GM13977 (cell line): ENCODE measurements around the gene CA9.

Source experiments
- DNase-seq: peaks from one replicate; pipeline ENCODE4 v3.0.0; 2012; ENCODE audit warnings: low spot score
- CTCF ChIP-seq: IDR thresholded peaks from 2 replicates; pipeline ENCODE4 v1.5.1; 2012; ENCODE audit warnings: mild to moderate bottlenecking, control low read depth; ENCODE audit not compliant: insufficient read depth; ENCODE audit errors: extremely low read depth, missing control alignments
- in situ Hi-C: fragments of 300-500 bp; cut with MboI; formaldehyde crosslinking; loops from one replicate; pipeline ENCODE4 v1.12.0; 2022; ENCODE audit warnings: low sequenced_read_pairs, low pct_unique_long_range_greater_than_20kb, mixed read lengths, inconsistent platforms; ENCODE audit not compliant: unreplicated experiment

CA9 gene

GRCh38 chr9:35703906-35704672 is 30.4 kb downstream of the CA9 start:
- DNase-seq: no peak
- in situ Hi-C loops: no loop called here

DNA sequence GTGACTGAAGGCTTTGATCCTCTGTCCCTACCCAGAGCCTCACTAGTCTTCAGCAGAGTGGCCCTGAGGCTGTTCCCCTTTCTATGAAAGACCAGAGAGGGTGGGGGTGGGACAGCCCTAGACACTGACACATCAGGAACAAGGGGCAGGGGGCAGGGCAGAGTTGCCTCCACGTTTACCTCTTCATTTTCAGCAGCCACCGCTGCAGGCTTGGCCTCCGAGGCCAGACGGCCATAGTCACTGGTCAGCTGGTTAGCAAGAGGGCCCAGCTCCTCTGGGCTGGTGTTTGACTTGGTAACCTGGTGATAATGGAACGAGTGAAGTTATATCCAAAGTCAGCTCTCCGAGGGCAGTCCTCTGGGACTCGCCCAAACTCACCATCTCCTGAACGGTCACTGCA is 31.6 kb downstream of the CA9 start:
- DNase-seq: no peak
- in situ Hi-C loops: no loop called here

More at GRCh38 chr9:35703906-35704672, 30.4 kb downstream of the CA9 start:
- no peak for TF ChIP-seq CTCF

GRCh38 chr9:35705836-35706430 is 32.2 kb downstream of the CA9 start:
- in situ Hi-C loops: no loop called here
- no peak for TF ChIP-seq CTCF
- DNase-seq: no peak

More for the DNA sequence above, 31.6 kb downstream of the CA9 start:
- no peak for TF ChIP-seq CTCF

DNA sequence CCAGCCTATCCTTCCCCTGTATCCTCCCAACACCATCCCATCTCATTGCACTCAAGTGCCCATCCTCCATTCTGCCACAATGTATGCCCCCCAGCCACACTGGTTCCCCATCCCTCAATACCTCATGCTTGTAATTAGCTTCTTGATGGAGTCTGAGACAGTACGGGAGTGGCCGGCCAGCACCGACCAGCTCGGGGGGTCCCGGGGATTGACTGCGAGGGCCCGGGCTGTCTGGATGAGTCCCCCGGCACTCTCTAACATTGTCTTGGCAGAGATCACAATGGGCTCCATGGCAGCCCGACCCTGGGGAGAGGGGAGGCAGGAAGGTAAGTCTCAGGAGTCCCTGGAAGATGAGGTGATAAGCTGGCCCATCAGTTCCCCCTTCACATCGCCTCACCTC is 33.2 kb downstream of the CA9 start:
- no peak for DNase-seq
- TF ChIP-seq CTCF: no peak
- in situ Hi-C loops: no loop called here

DNA sequence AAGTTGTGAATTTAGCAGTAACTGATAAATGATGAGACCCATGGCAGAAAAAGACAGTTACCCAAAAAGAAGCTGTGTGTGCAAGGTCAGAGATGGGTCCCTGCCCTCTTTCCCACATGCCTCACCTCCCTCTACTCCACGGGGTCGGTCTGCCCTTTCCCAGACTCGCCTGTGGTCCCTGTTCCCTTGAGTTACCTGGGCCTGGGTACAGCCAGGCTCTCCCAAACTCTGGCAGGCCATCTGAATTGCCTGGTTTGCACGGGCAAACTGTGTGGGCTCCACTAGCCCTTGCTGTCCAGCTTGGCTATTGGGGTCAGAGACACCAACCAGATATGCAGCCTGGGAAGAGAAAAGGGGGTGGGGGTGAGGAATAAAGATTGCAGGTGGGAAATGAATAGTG is 34.4 kb downstream of the CA9 start:
- in situ Hi-C loops: no loop called here
- no peak for TF ChIP-seq CTCF

DNA sequence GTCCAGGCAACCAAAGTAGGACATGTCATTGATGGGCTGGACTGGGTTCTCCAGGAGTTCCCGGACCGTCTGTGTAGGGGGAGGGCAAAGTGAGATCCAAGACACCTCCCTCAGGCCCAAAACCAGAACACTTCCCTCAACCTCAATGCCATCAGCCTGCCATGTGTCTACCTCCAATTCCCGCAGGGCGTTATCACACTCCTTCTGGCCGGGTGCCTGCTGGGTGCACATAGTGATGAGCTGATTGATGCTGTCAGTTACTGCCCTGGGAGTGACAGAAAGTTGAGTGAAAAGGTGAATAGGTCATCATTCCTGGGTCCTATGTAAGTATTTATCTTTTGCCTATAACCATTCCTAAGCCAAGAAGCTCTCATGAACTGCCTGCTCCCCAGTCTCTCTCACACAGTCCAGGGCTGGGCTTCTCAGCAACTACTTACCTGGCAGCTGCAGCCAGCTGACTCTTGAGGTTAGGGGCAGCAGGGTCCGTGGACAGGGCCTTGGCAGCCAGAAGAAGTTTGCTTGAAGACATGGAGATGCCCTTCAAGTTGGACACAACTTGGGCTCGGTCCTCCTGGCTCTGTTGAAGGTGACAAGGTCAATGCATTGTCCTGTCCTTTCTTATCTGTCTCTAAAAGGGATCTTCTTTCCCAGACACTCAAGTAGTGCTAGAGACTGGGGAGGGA is 37.2 kb downstream of the CA9 start:
- in situ Hi-C loops: no loop called here
- no peak for DNase-seq
- no peak for TF ChIP-seq CTCF

More for the DNA sequence above, 34.4 kb downstream of the CA9 start:
- no peak for DNase-seq
